ENCODE results near the gene HPSE2. TPM values are rescaled to one million over a fixed set of nuclear protein-coding genes. Genes with fewer than 3 reads are reported as not detected.

The HPSE2 gene
- total and polyA plus RNA-seq, 2 experiments from 2014 or later, result 0.10 to 0.24 TPM

GRCh38 chr10:98460837-98461499, 774.7 kb downstream of the HPSE2 start:
- Histone ChIP-seq H3K27me3 (ENCODE audit: insufficient read depth) (no peaks in the 10 kb centered on the region), H3K36me3 (ENCODE audit: insufficient read depth) (no peaks in the 10 kb centered on the region), H3K4me1 (ENCODE audit: insufficient read depth) (peaks cover 21% of the 10 kb centered on the region), H3K9me2 (ENCODE audit: insufficient read depth) (no peaks in the 10 kb centered on the region), H2AFZ (no peak overlapping the region), H3F3A (replicated peaks; ENCODE audit: low read depth) (no peaks in the 10 kb centered on the region), H3K27ac (ENCODE audit: low read depth) (no peak overlapping the region), H4K20me1 (replicated peaks; ENCODE audit: insufficient read depth) (no peaks in the 10 kb centered on the region), H3K79me2 (replicated peaks; ENCODE audit: insufficient read depth) (no peaks in the 10 kb centered on the region), H3K4me2 (no peak overlapping the region), H3K4me3 (no peak overlapping the region)
- TF ChIP-seq EZH2 (IDR thresholded peaks at IDR 0.05; ENCODE audit: low read depth, unreplicated experiment), result no peak
- TF ChIP-seq ZNF114 (CRISPR knock-in tag; IDR thresholded peaks at IDR 0.05), result no peak
- TF ChIP-seq NANOG (IDR thresholded peaks at IDR 0.05; ENCODE audit: borderline replicate concordance), result no peak
- no peak for TF ChIP-seq JUNB (IDR thresholded peaks at IDR 0.05; ENCODE audit: unreplicated experiment)
- no peak for TF ChIP-seq REST (IDR thresholded peaks at IDR 0.05; ENCODE audit: unreplicated experiment)
- no peak for TF ChIP-seq CREB1 (CRISPR knock-in tag; IDR thresholded peaks at IDR 0.05; ENCODE audit: low read depth)
- TF ChIP-seq ETS1 (IDR thresholded peaks at IDR 0.05), result no peak
- no peak for TF ChIP-seq EZH2phosphoT487 (IDR thresholded peaks at IDR 0.05; ENCODE audit: unreplicated experiment)
- TF ChIP-seq STAT1 (IDR thresholded peaks at IDR 0.05; ENCODE audit: unreplicated experiment), result no peak
- TF ChIP-seq ZNF462 (CRISPR knock-in tag; IDR thresholded peaks at IDR 0.05), result no peak
- H3K4me3 Mint-ChIP-seq, result no peak overlapping the region
- ATAC-seq (no peak), DNase-seq (ENCODE audit: low spot score) (no peak)
- H3K36me3 Mint-ChIP-seq (ENCODE audit: low read depth), result no peaks in the 10 kb centered on the region
- H3K27me3 Mint-ChIP-seq (ENCODE audit: insufficient read depth, low read depth, poor library complexity), result peaks cover 5% of the 10 kb centered on the region
- H3K9me3 Mint-ChIP-seq, result no peaks in the 10 kb centered on the region
- H3K4me1 Mint-ChIP-seq, result peaks cover 20% of the 10 kb centered on the region
- no peak overlapping the region for H3K27ac Mint-ChIP-seq

Data from GM23338 (cell line).